ENCODE results near the gene PSMG3. TPM values are rescaled to one million over a fixed set of nuclear protein-coding genes. Genes with fewer than 3 reads are reported as not detected.

Gene PSMG3
- total RNA-seq, 1 donor from 2014 or later = 17.5 TPM

DNA sequence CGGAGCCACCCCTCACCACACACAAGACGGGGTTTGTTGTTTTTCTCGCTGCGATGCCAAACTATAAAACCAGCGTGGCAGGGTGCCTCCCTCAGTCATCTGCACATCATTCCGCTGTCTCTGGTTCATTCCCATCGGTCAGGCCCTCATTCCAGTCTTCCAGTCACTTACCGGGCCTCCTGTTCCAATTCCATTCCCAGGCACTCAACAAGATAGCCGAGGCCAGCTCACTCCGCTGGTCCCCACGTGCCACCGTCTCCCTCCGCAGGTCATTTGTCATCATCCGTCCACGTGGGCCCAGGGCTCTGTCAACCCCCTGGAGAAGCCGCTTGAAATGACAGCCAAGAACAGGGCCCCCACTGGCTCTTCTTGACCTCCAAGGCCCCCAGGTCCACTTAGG, 7.7 kb downstream of the PSMG3 start:
- intact Hi-C loops (cut with DNase I) = loop anchor here (10.0 kb wide), 1 partner anchor 57 kb away; the partner anchor contains the start of gene INTS1
- ATAC-seq (no peak), DNase-seq (ENCODE audit: low spot score) (no peak)

DNA sequence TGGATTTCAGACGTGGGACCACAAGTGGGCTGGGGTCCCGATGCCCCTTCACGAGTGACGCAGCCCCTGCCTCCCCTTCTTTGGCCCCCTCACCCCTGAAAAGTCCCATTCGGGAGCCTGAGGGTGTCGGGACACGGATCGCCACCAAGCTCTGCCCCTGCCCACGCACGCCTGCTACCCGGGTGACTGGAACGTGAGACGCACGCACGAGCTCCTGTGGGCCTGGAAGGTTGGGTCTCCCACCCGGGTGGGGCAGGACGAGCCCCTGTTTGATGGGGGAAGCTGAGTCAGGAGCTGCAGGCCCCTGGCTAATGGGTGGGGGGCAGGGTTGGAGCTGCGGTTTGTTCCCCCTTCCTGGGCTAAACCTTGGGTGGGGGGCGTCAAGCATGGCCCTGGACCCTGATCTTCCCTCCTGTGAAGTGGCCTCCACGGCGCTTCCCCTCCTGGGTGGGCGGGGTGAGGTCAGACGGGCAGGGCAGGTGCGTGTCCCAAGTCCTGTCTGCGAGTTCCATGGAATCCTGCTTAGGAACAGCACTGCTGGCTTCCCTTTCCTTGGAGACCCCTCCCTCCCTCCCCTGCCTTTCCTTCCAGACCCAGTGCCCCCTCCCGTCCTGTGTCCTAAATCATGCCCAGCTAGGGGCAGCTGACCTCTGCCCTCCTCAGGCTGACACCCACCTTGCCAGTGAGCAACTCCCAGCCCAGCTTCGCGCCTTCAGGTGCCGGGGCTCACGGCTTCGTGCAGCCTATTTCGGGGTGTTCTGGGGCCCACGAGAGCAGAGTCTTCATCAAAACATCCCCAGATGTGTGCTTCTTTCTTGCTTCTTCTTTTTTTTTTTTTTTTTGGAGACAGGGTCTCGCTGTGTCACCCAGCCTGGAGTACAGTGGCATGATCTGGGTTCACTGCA, 8.5 kb downstream of the PSMG3 start:
- intact Hi-C loops (cut with DNase I) = loop anchor here (10.0 kb wide), 1 partner anchor 56 kb away; the partner anchor contains the start of gene INTS1
- peak; percentile 58 for DNase-seq (ENCODE audit: low spot score)
- ATAC-seq = no peak

DNA sequence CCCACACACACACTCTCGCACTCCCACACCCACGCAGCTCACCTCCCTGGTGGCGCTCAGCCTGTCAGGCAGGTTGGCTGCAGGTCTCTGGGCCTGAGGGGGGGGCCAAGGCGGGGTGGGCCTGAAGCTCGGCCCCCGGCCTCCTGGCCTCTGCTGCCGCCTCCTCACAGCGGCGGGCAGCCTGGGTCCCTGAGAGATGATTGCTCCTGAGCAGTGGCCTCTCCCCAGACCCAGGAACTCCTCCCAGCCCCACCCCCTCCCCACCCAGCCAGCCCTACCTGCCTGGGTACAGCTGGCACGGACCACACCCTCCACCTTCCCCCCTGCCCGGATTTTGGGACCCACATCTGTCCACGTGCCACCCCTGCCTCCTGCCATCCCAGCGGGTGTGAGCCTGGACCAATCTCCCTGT, 9.2 kb downstream of the PSMG3 start:
- ATAC-seq (no peak), DNase-seq (ENCODE audit: low spot score) (no peak)
- intact Hi-C loops (cut with DNase I) = loop anchor here (10.0 kb wide), 1 partner anchor 56 kb away; the partner anchor contains the start of gene INTS1

DNA sequence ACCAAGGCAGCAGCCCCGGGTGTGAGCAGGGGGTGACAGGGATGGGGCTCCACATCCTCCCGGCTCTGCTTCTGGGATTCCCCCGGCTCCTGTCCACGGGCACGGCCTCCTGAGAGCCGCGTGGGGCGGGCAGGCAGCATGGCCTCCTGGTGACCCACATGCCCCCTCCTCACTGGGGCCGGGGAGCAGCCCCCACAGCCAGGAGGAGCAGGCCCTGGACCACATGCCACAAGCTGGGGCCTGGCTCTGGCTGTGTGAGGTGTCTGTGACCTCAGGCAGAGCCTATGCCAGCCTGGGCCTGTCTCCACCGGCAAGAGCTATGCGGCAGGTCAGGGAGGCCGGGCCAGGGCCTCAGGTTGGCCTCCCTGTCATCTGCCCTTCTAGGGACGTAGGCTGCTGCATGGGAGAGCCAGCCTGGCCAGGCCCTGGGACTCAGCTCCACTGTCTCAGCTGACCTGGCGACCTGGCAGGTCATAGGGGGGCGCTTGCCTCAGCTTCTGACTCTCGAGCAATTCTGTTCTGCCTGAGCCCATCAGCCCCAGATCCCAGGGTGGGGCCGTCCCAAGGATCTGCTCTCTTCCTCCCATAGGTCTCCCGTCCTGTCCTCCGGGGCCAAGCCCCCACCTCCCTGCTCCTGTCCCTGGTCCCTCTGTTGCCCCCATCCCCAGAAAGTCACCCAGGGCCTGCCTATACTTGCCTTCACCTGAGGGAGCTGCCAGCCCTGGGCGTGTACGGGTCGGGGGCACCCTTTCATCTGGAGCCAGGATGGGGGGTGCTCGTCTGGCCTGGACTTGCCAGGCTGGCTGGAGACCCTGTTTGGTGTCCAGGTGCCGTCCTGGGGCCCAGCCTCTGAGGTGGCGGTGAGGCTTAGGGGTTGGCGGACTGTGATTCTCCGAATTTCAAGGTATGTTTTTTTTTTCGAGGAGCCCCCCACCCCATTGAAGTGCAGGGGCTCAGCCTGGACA, 9.9 kb downstream of the PSMG3 start:
- DNase-seq (ENCODE audit: low spot score) (no peak), ATAC-seq (no peak)
- intact Hi-C loops (cut with DNase I) = loop anchor here (10.0 kb wide), 1 partner anchor 55 kb away; the partner anchor contains the start of gene INTS1

DNA sequence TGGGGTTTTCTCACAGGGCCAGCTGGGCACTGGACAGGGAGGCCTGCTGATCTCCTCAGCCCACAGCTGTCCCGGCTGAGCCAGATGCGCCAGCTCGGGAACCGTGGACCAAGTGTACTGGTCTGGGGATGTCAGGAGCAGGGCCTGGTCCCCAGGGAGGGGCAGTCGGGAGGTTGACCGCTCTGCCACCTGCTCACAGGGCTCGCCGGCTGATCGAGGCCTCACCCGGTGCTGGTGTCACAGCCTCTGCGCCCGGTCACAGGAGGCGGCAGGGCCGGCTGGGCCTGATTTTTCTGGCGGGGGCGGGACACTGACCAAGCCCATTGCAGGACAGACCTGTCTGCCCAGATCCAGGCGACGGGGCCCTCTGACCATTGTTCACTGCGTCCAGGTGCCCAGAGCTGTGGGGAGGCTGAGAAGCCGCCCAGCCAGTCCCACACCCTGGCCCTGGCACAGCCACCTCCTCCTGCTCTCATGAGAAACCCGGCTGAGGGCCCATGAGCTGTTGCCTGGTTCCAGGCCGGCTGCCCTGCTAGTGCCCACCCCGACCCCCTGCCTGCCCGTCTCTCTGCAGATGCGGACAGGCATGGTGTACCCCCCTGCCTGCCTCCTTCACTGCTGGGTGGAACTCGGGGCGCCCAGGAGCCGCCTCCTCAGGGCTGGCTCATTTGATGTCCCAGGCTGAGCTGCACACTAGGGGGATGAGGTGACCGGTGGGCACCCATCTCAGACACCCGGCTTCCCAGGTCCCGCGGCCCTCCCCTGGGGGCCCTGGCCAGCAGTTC, 10.8 kb downstream of the PSMG3 start:
- intact Hi-C loops (cut with DNase I) = no loop called here
- DNase-seq (ENCODE audit: low spot score) = peak; percentile 57
- no peak for ATAC-seq

DNA sequence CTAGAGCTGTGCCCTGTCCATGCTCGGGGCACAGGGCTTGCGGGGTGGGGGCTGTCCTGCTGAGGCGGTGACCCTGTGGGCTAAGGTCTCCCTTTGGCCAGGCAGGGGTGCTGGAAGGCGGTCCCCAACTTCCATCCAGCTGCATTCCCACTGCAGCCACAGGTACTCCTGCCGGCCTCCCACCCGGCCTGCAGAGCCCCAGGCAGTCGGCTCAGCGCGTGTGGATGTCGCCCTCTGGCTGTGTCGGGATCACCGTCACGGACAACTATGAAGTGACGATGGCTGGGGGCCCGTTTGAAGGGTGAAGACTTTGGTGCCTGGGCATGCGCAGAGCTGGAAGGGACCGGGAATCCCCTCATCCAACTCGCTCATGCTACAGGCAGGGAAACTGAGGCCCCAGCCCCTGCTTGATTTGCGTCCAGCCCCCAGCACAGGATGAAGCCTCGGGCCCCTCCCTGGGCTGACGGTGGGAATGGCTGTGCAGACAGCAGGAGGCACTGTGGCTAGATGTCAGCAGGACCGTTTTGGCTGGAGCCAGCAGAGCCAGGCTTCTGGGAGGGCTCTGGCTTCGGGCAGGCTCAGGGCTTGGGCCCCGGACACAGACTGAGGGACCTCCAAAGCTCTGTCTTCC, 11.5 kb downstream of the PSMG3 start:
- DNase-seq (ENCODE audit: low spot score) (peak; percentile 61), ATAC-seq (no peak)
- intact Hi-C loops (cut with DNase I) = no loop called here

DNA sequence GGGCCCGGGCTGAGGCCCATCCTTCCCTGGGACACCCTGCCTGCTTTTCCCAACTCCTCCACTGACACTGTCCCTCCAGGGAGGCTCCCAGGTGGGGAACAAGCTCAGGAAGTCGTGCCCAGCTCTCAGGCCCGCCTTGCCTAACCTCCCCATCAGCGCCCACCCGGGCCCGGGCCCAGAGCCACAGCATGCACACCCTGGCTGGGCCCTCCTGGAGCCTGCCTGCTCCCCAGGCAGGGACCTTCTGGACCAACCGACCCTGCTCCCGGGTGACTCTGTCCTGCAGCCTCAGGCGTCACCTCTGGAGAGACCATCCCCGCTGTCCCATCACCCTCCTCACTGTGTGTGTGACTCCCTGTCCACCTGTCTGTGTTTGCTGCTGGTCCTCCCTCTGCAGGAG, 12.1 kb downstream of the PSMG3 start:
- intact Hi-C loops (cut with DNase I) = no loop called here
- DNase-seq (ENCODE audit: low spot score) (no peak), ATAC-seq (no peak)

DNA sequence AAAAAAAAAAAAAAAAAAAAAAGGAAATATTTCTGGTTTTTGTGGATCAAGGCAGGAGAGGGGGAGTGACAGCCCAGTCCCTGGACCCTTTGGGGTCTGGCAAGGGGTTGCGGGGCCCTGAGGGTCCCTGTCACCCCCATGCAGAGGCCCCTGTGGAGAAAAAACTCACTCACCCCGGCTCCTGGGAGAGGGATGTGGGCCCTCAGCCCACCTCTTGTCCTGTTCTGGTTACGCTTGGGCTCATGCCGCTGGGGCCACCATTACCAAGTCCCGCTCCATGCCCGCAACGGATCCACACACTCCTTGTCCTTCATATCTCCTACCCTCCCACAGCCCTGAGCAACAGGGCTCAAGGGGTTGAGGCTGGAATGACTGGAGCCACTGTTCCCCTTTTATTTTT, 12.8 kb downstream of the PSMG3 start:
- intact Hi-C loops (cut with DNase I) = no loop called here
- DNase-seq (ENCODE audit: low spot score) (no peak), ATAC-seq (no peak)

DNA sequence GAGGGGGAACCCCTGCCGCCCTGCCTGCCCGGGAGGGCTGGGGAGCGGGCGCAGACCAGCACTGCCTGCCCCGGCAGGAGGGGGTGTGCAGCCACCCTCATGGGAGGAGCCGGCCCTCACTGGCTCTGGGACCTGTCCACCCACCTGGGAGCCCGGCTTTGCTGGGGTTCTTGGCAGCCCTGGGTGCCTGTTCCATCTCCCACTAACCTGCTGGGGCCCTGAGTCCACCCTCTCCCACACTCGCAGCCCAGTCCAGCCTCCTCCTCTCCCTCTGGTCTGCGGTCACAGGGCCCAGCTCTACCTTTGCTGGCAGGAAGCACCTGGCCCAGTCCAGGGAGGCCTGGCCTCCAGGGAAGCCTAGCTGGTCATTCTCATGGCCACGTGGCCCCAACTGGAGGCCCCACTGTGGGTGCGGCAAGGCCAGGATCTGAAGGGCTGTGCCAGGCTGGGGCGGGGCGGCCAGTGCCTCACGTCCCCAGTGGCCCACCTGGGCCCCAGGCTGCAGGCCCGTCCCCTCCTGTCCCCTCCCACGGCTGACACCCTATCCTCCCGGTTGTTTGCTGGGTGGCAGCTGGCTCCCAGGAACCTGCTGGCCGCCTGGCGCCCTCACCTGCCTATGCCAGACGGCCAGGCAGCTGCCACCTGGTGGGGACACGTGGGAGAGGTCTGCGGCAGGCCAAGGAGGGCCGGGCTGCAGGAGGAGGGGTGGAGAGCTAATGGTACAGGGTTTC, 13.9 kb downstream of the PSMG3 start, which contains the start of gene TMEM184A:
Gene TMEM184A (minus strand): TSS at position 393 of the 731 bp plus-strand sequence. CDS start 721 bp downstream, outside the sequence.
- DNase-seq (ENCODE audit: low spot score) (no peak), ATAC-seq (no peak)
- intact Hi-C loops (cut with DNase I) = no loop called here

DNA sequence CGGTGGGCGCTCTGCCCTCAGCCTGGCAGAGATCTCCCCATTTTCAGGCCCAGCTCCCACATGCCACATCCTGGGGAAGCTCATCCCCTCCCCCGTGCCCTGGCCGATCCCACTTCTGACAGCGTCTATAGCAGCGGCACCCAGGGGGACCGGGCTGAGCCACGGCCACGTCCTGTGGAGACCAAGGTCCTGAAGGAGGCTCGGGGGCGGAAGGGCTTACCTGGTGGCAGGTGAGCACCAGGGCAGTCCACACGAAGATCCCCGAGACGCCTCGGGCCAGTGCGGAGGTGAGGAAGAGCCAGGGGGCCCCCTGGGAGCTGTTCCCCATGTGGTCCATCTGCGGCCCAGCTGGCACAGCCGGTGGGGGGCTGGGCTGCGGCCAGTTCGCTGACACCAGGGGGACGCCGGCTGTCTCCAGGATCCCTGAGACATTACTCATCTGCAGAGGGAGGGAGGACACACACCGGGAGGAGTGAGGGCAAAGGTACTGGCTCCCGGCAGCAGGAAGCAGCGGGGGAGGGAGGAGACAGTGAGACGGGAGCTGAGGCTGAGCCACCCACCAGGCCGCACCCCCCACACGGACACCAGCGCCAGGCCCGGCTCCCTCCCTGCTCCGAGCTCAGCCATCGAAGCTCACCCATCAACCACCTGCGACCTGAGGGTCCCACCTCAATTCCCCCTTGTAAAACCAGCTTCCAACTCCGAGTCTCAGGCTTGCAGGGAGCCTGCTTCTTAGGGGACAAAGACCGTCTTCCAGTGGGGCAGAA, 14.6 kb downstream of the PSMG3 start:
- ATAC-seq = no peak
- intact Hi-C loops (cut with DNase I) = no loop called here

DNA sequence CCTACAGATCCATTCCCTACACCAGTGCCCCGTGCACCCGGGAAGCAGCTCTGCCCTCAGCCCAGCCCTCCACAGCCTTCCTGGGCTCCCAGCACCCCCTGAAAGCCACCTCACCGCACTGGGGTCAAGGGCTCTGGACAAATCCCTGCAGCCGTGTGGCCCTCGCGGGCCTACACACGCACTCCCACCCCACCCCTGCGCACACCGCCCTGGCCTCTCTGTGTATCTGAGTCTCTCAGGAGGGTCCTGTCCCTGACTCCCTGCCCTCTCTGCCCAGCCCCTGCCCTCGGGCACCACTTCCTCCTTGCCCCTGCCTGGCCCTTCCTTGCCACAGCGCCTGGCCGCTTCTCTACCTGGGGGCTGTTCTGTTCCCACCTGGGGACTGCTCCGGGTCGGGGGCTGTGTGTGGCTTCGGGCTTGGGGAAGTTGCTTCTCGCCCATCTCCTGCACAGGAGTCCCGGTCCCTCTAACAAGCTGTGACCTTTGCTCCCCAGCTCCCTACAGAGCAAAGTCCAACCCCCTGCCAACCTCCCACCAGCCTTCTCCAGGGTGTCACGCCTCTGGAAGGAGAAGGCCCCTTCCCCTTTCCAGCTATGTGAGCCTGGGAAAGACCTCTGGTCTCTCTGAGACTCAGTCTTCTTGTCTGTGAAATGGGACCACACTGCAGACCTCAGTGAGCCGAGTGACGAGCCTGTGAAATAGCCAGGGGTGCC, 15.3 kb downstream of the PSMG3 start:
- intact Hi-C loops (cut with DNase I) = no loop called here
- DNase-seq (ENCODE audit: low spot score) = no peak
- ATAC-seq = no peak

More for the DNA sequence above, 14.6 kb downstream of the PSMG3 start:
- DNase-seq (ENCODE audit: low spot score) = no peak

DNA sequence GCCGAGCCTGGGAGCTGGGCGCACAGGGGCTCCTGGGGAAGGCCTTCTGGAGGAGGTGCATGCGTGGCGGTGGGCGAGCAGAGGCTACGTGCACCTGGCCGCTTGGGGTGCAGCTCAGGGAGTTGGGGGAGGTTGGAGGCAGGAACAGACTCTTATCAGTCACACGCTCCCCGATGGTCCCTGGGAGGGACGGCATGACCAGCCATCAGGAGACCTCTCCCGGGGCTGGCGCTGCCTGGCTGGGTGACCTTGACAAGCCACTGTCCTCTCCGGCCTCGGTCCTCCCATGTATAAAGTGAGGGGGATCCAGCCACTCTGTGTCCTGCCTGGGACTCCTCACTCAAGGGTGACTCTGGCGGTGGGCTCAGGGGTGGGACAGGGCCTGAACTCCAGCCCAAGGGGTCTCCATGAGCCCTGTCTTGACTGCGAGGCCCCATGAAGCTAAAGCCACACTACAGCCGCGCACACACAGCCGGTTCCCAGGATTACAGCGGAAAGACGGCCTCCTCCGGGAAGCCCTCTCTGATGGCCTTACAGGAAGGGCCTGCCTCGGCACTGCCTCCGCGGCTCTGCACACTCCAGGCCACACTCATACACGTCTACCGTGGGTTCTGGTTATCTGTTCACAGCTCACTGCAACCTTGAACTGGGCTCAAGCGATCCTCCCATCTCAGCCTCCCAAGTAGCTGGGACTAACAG, 16.2 kb downstream of the PSMG3 start:
- ATAC-seq (no peak), DNase-seq (ENCODE audit: low spot score) (no peak)
- intact Hi-C loops (cut with DNase I) = no loop called here

DNA sequence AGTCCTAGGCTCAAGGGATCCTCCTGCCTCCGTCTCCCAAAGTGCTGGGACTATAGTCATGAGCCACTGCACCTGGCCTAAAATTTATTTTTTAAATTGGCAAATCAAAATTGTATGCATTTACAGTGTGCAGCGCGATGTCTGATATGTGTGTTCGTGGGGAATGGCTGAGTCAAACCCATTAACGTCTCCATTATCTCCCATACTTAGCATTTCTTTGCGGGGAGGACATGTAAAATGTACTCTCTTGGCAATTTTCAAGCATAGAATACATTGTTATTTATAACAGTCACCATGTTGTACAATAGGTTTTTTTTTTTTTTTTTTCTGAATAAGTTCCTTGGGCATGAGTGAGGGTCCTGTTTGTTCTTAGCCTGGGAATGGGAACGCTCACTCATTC, 17.6 kb downstream of the PSMG3 start:
- intact Hi-C loops (cut with DNase I) = no loop called here
- ATAC-seq (no peak), DNase-seq (ENCODE audit: low spot score) (no peak)

DNA sequence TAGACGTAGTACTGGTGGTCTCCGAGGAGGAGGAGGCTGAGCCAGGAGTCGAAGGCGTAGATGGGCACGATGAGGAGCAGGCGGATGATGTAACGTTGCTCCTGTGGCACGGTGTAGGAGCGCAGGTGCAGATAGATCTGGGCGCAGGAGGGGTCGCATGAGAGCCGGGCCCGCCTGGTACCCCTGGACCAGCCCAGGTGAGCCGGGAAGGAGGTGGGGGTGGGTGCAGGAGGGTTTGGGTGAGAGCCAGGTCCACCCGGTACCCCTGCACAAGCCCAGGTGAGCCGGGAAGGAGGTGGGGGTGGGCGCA, 19.0 kb downstream of the PSMG3 start:
- DNase-seq (ENCODE audit: low spot score) (no peak), ATAC-seq (no peak)
- intact Hi-C loops (cut with DNase I) = no loop called here

DNA sequence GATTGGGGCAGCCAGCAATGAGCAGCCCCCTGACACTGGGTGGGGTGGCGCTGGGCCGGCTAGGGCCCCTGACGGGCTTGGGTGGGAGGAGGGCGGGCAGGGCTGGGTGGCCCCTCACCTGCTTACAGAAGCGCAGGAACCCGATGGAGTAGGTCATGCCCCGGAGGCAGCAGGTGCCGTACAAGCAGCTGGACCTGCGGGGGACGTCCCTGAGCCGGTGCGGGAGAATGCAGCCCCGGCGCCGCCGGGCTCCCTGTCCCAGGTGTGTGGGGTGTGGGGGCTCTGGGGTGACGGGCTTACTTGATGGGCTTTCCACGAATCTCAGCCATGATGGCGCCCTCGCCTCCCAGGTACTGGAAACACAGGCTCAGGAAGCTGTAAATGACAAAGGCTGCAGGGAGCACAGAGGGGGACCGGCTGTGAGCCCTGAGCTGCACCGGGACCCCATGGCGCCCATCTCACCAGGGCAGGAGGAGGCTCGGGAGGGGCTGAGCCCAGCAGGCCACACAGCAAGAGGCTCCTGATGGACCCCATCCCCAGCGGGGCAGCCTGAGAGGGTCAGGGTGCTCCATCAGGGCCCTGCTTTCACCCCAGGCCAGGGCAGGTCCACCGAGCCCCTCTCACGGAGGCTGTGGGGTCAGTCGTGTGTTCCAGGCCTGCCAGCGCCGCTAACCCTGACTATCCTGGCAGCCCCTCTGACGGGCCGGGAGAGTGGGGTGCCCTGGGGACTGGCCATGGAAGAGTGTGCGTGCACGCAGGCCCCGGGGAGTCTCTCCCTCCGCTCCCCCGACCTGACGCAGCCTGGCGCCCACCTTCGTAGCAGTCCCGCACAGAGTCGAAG, 19.6 kb downstream of the PSMG3 start:
- ATAC-seq (no peak), DNase-seq (ENCODE audit: low spot score) (no peak)
- intact Hi-C loops (cut with DNase I) = no loop called here
